HG02870 (cell line): Measurements from ENCODE around the gene RBMS1.
"Not testable (repeated sequence)": the region's sequence is repeated elsewhere in the genome, so short reads cannot be mapped to it uniquely, and the experiment has no call there.

Source experiments
- ATAC-seq: cut with Tn5 transposase; IDR thresholded peaks from one replicate; pipeline ENCODE4 v1.9.1; 2021; ENCODE audit warnings: mild to moderate bottlenecking, moderate library complexity; ENCODE audit not compliant: unreplicated experiment

RBMS1 gene

GRCh38 chr2:160473468-160474318 lies 19.9 kb downstream of the RBMS1 start:
- ATAC-seq, result no peak

DNA sequence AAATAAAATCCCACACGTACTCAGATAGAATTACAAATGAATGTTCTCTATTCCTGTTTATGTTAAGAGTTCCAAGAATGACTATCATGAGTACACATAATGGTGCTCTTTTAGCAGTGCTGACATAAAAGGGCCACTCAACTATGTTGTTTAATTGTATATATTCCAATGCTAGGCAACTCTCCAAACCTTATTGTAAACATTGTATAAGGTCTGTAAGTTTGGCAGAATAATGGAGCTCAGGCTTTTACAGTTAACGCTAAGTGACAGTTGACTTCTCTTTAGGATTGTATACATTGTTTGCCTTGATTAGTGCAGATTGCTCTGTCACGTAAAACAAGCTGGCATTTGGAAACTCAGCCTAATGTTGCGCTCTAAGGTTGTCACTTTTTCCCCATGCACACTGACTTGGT lies 20.8 kb downstream of the RBMS1 start:
- ATAC-seq, result no peak

DNA sequence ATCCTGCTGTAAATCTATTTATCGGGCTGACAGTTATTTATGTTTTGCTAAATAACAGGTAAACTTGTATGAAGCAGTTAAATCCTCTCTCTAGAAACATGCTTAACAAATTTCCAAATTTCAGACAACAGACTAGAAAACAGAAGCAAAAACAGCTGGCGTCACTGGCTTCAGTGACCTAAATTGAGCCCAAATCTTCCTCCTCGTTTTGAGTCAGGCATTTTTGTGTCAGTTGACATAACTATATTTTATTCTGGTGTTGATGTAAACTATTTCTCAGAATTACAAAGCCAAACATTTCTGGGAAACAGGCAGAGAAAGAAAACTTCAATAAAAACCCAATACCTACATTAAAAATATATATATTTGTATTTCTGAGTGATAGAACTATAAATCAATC lies 21.7 kb downstream of the RBMS1 start:
- no peak for ATAC-seq

DNA sequence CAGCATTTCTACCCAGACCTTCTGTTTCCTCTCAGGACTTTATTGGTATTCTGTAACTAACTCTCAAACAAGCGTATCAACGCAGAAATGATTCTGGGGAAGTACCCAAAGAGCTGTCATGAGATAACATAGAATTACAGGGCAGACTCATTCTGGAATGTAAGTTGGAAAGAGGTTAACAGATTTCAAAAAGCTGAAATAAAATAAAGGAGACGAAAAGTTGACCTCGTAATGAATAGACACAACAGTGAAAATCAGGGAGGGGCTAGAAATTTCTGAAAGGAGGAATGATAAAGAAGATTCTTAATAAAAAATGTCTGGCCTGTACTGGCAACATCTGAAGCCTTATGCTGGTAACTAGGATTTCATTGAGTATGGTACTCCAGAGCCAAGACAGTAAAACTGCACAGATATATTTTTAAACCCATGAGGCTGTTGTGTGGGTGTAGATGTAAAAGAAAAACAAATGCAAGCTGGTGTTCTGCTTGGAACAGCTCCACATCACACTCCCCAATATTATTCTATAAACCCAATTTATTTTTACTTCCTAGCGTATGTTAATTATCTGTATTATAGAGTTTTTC lies 23.9 kb downstream of the RBMS1 start:
- no peak for ATAC-seq

GRCh38 chr2:160469164-160469563 lies 24.4 kb downstream of the RBMS1 start:
- no peak for ATAC-seq

GRCh38 chr2:160467086-160467485 lies 26.5 kb downstream of the RBMS1 start:
- ATAC-seq, result no peak

- ATAC-seq, result no peak
Observed at GRCh38 chr2:160465406-160465805, 28.2 kb downstream of the RBMS1 start.

DNA sequence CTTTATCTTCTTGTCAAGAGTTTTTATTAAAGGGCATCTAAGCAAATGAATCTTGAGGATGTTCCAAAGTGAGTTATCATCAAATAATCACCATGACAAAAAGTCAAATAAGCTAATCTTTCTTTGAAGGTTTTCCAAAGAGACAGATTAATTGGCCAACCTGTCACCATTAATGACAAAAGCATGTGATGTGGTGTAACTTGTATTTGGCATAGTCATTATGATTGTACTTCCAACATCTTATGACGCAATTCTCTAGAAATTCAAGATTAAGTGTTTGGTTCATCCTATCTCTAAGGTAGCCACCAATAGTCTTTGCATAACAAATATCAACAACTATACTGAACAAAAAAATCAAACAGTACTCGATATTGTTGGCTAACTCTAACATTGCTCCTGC lies 28.6 kb downstream of the RBMS1 start:
- ATAC-seq, result no peak

DNA sequence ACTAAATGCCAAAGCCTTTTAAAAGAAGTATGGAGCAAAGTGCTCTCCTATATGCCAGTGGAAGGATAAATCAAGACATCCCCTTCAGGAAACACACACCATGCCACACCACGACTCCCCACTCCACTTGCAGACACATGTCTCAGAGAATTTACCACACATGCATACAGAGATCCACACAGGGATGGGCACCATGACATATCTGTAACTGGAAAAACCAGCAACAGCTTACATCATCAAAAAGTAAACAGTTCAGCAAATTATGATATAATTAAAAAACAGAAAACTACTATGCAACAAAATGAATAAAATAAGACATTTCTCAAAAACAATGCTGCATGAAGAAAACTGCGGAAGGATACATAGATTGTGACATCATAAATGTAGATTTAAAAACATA lies 29.6 kb downstream of the RBMS1 start:
- no peak for ATAC-seq

DNA sequence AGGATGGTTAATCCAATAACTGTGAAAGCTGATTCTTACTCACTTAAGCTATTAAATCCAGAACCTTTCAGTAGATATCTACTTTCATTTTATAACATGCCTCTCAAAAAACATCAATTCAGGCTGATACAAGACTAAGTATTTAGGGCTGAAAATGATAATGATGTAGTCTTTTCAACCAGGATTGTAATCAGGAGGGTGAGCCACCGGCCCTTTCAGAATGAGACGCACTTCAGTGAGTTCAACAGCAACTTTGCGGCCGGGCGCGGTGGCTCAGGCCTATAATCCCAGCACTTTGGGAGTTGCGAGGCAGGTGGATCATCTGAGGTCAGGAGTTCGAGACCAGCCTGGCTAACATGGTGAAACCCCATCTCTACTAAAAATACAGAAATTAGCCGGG lies 30.4 kb downstream of the RBMS1 start:
- ATAC-seq, result no peak

DNA sequence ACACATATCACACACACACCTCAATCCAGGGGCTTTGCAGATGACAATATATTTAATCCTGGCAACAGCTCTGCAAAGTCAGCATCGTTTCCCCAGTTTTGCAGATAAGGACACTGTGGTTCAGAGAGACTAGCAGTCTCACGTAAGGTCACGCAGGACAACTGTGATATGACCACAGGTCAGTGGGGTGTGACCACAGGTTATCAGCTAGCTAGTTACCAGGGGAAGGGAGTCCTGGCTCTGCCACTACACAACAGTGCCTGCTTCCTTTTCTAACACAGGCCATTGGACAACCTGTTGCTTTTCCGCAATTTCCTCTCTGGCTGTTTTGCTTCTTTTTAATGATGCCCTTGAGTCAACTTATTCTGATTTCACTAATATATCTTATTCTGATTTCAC lies 33.3 kb downstream of the RBMS1 start:
- ATAC-seq, result no peak

- no peak for ATAC-seq
Observed at GRCh38 chr2:160459538-160460332, 33.9 kb downstream of the RBMS1 start.

- ATAC-seq, result no peak
Observed at GRCh38 chr2:160458718-160459453, 34.7 kb downstream of the RBMS1 start.

DNA sequence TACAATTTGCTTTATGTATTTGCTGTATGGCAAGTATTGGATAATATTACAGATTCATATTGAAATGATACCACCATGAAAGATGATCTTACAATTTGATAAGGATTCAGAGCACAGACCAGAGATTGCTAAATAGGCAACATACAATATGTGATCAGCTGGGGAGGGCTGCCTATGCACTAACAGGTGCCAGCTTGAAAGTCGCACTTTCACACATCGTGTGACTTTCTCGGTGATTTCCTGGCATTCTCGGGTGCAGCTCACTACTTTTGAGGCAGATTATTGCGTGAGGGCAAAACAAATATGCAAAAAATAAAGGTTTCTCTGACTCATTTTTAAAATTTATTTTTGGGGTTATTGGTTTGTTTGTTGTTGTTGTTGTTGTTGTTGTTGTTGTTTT lies 36.0 kb downstream of the RBMS1 start:
- ATAC-seq, result no peak

DNA sequence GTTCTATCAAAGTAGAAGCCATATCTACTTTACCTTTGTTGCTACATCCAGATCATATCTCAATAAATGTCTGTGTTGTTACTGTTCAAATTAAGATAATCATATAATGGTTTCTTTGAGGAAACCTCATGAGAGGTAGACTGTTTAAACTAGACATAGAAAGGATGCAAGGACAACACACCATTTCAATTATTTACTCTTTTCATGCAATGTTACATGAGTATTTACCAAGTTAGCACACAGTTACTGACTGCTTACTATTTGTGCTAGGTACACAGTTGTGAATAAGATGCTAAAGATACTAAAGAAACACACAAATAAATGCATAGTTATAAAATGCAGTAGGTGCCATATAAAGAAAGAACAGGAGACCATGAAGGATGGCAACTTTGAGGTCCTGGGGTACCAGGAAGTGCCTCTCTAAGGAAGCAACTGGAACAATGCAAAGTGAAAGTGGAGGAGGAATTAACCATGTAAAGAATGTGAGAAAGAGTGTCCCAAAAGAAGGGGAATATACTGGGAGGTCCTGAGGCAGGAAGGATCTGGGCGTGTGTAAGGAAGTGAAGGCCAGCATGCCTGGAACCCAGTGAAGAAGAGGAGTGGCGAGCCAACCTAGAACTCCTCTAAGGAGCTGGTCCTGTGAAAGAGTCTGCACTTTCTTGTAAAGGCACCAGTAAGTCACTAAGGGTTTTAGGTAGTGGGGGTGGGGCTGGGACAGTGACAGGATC lies 39.4 kb downstream of the RBMS1 start:
- ATAC-seq, result no peak

DNA sequence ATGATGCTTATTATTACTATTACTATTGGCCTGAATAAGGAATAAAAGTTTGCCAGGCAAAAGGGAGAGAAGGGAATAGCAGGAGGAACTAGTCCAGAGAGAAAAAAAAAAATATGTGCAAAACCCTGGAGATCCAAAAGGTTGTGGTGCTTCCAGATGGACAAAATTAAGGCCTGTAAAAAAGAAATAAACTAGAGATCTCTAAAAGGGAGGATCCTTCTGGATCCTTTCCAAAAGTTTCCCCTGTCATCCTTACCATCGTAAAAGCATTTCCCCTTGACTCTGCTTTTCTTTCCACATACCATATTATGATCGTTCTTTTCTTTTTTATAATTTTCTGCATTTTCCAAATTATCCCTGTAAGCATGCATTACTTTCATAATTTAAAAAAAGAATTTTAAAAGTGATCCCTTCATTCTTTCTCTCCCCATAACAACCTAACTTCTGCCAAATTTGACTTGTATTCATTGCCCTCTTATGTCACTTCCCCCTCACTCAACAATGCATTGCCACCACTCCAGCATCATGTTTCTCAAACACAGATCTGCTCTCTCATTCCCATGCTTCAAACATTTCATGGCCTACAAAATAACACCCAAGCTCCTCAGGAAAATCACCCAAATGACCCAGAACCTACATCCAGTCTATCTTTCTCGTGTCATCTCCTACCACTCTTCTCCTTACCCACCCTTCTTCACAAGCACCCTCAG lies 40.3 kb downstream of the RBMS1 start:
- ATAC-seq, result no peak

GRCh38 chr2:160450486-160450885 lies 43.1 kb downstream of the RBMS1 start:
- no peak for ATAC-seq

DNA sequence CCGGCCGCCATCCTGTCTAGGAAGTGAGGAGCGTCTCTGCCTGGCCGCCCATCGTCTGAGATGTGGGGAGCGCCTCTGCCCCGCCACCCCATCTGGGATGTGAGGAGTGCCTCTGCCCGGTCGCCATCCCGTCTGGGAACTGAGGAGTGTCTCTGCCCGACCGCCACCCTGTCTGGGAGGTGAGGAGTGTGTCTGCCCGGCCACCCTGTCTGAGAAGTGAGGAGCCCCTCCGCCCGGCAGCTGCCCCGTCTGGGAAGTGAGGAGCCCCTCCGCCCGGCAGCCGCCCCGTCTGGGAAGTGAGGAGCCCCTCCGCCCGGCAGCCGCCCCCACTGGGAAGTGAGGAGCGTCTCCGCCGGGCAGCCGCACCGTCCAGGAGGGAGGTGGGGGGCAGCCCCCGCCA lies 44.8 kb downstream of the RBMS1 start:
- not testable (repeated sequence) for ATAC-seq

DNA sequence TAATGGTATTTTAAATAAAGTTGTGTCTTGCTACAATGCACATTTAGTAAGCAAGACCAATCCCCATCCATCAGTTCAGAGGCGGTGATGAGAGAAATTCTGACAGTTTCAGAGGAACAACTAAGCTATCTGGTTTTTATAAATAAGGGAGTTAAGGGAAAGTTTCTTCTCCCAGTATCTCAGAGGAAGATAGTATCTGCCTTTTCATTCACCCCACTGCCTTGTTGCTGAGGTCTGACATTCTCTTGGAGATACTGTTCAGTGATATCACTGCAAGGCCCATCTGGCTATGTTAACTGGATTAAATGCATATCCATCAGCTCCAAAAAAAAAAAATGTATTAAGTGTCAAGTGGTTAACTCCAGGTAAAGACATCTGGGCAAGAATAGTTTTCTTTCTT lies 47.9 kb downstream of the RBMS1 start:
- no peak for ATAC-seq

- no peak for ATAC-seq
Observed at GRCh38 chr2:160442603-160443002, 51.0 kb downstream of the RBMS1 start.
